AG04449 (cell line): ENCODE measurements around the gene CEP78.

Experiments used
- CTCF ChIA-PET: fragments of 350-600 bp; formaldehyde crosslinking; extraction: SDS; loops from one replicate; lab custom pipeline; 2021; ENCODE audit warnings: antibody characterized with exemption; lab: Yijun Ruan, JAX
- POLR2A ChIA-PET: fragments of 400-600, 350-600 bp; formaldehyde crosslinking; extraction: SDS; loops from one replicate; lab custom pipeline; 2020; ENCODE audit warnings: antibody characterized with exemption, inconsistent platforms; lab: Yijun Ruan, JAX
- DNase-seq: peaks from one replicate; pipeline ENCODE4 v3.0.0-alpha.2; 2010; ENCODE audit warnings: low read depth, low spot score
- H3K4me3 ChIP-seq: 2 replicates; pipeline ENCODE4 v1.5.1; 2011; ENCODE audit warnings: low read depth, mild to moderate bottlenecking, control low read depth, low read length
- TF ChIP-seq, protein P1 (sequence below): IDR thresholded peaks from one replicate; pipeline ENCODE4 v1.5.1; 2011; ENCODE audit warnings: mild to moderate bottlenecking, moderate library complexity, low read length, control low read depth, inconsistent platforms; ENCODE audit not compliant: insufficient read depth; ENCODE audit errors: missing control alignments

Gene CEP78, protein sequence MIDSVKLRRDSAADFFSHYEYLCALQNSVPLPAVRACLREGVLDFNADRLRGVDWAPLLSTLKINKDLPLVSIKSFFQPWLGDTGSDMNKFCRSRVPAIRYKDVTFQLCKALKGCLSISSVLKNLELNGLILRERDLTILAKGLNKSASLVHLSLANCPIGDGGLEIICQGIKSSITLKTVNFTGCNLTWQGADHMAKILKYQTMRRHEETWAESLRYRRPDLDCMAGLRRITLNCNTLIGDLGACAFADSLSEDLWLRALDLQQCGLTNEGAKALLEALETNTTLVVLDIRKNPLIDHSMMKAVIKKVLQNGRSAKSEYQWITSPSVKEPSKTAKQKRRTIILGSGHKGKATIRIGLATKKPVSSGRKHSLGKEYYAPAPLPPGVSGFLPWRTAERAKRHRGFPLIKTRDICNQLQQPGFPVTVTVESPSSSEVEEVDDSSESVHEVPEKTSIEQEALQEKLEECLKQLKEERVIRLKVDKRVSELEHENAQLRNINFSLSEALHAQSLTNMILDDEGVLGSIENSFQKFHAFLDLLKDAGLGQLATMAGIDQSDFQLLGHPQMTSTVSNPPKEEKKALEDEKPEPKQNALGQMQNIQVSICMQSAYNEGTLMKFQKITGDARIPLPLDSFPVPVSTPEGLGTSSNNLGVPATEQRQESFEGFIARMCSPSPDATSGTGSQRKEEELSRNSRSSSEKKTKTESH

DNA sequence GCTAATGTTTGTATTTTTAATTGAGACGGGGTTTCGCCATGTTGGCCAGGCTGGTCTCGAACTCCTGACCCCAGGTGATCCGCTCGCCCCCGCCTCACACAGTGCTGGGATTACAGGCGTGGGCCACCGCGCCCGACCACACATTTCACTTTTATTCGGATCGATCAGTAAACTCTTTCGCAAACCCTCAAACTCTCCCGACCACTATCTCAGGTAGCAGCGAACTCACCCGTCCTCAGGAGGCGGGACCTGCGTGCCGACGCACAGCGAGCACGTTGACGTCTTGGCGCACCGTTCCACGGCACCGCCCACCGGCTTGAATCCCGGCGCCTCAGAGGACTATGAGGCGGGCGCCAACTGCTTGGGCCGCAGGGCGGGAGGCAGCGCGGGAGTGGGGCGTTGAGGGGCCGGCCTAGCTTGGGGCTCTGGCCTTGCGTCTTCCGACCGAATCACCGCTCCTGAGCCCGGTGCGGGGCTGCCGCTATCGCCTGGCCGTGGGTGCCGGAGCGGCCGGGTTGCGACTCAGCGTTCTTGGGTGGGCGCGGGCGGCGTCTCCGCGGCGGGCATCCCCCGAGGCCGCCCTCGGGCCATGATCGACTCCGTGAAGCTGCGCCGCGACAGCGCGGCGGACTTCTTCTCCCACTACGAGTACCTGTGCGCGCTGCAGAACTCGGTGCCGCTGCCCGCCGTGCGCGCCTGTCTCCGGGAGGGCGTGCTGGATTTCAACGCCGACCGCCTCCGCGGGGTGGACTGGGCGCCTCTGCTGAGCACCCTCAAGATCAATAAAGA is at the start of gene CEP78:
Gene CEP78, plus strand, starts transcription at position 314 of the 789 bp plus-strand sequence. Its CDS starts 276 bp downstream, at position 590.
- POLR2A ChIA-PET = no interaction called here
- CTCF ChIA-PET = interaction anchor here (1.0 to 1.4 kb wide), 3 partner anchors 12 to 260 kb away, joined by 3 to 6 read pairs (median 5); no protein-coding TSS in a partner anchor

DNA sequence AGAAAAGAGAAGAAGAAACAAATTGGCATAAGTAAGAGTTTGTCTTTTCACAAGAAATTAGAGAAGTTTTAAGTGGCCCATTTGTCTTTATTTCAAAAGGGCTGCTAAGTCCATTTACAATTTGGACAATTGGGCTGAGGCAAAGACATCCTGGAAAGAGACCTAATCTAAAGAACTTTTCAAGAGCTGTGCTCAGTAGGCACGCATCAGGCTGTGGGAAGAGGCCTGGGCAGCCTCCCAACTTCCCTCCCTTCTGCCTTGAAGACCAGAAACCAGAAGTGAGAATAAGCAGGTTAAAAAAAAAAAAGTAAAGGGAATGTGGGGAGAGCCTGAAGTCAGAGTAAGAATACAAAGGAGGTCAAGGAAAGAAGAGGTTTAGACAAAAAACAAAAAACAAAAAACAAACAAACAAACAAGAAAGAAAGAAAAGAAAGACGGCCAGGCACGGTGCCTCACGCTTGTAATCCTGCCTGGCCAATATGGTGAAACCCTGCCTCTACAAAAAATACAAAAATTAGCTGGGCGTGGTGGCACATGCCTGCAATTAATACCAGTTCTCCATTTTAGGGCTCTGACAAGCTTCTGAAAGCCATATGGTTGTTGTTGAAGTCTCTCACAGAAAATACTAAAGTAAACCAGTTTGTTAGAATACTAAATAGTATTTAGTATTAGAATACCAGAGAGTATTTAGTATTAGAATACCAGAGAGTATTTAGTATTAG is 48.0 kb upstream of the CEP78 start:
- DNase-seq = no peak
- TF ChIP-seq, protein P1, sequence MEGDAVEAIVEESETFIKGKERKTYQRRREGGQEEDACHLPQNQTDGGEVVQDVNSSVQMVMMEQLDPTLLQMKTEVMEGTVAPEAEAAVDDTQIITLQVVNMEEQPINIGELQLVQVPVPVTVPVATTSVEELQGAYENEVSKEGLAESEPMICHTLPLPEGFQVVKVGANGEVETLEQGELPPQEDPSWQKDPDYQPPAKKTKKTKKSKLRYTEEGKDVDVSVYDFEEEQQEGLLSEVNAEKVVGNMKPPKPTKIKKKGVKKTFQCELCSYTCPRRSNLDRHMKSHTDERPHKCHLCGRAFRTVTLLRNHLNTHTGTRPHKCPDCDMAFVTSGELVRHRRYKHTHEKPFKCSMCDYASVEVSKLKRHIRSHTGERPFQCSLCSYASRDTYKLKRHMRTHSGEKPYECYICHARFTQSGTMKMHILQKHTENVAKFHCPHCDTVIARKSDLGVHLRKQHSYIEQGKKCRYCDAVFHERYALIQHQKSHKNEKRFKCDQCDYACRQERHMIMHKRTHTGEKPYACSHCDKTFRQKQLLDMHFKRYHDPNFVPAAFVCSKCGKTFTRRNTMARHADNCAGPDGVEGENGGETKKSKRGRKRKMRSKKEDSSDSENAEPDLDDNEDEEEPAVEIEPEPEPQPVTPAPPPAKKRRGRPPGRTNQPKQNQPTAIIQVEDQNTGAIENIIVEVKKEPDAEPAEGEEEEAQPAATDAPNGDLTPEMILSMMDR = no peak
- ChIA-PET POLR2A (no interaction called here), CTCF (no interaction called here)
- no peak overlapping the region for H3K4me3 ChIP-seq

More for the DNA sequence above, at the start of gene CEP78:
- DNase-seq = peak; percentile 54
- TF ChIP-seq, protein P1 = no peak
- H3K4me3 ChIP-seq = peak within 1 kb of the TSS; percentile 83

DNA sequence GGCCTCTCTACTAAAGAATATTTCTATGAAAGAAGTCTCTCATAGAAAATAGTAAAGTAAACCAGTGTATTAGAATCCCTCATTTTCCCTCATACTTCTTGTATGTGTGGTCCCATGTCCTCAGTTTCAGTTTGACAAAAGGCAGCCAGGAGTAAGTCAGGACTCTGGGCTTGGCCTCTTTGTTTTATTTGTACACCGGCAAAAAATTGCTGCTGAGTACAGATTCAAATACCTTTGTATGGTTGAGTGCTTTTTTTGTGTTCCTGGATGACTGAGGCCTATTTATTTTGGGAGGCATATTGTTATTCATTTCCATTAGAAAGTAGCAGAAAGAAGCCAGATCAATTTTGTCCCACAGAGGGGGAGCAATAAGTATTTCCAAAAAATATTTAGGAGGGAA is 47.3 kb upstream of the CEP78 start:
- CTCF ChIA-PET = no interaction called here
- no peak overlapping the region for H3K4me3 ChIP-seq
- POLR2A ChIA-PET = no interaction called here
- TF ChIP-seq, protein P1 = no peak
- DNase-seq = no peak

DNA sequence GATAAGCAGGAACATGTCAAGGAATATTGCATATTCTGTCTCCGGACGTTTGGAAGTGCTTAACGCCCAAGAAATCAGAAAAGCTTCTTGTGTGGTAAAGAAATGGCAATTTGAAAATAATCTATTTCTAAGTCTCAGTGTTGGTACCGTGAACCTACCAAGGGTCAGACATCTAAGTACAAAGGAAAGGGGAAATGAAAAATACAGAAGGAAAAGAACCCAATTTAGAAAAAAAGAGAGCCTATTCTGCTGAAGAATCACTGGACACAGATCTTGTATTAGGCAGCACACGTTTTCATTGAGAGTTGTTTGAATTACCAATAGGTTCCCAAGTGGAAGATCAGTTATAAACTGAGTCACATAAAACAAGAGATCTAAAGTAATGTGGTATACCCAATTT is 46.9 kb upstream of the CEP78 start:
- no peak overlapping the region for H3K4me3 ChIP-seq
- ChIA-PET CTCF (no interaction called here), POLR2A (no interaction called here)
- TF ChIP-seq, protein P1 = no peak
- DNase-seq = no peak

DNA sequence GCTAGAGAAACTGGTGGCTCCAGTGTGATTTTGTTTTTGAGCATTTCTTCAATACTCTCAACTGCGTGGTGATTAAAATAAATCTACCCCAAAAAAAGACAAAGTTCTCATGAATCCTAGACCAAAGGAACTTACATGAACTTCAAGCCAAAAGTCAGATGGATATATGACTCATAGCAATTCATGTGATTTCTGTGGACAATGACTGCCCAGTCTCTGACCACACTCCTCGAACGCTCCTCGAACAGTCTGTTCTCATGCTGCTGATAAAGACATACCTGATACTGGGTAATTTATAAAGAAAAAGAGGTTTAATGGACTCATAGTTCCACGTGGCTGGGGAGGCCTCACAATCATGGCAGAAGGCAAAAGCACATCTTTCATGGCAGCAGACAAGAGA is 46.4 kb upstream of the CEP78 start:
- H3K4me3 ChIP-seq = no peak overlapping the region
- DNase-seq = no peak
- ChIA-PET POLR2A (no interaction called here), CTCF (no interaction called here)
- TF ChIP-seq, protein P1 = no peak
